ENCODE results near the gene OR8D2. TPM values are rescaled to one million over a fixed set of nuclear protein-coding genes. Genes with fewer than 3 reads are reported as not detected.

The OR8D2 gene
- total and polyA plus RNA-seq, 10 of the 15 experiments (the other 5 are each of a cell fraction or from before 2014, with no cell fraction given) = not detected

GRCh38 chr11:124329787-124330478 lies 9.9 kb upstream of the OR8D2 start (continued):
- TF ChIP-seq CEBPZ (IDR thresholded peaks at IDR 0.05; ENCODE audit: low read depth, low read length) (no peak), USF2 (IDR thresholded peaks at IDR 0.05; ENCODE audit: borderline replicate concordance, low read depth, low read length) (no peak), MLLT1 (IDR thresholded peaks at IDR 0.05) (no peak), EED (IDR thresholded peaks at IDR 0.05; ENCODE audit: low read depth) (no peak), ZNF274 (IDR thresholded peaks at IDR 0.05; ENCODE audit: insufficient read depth, insufficient read length) (no peak), BACH1 (IDR thresholded peaks at IDR 0.05; ENCODE audit: borderline replicate concordance) (no peak), TARDBP (IDR thresholded peaks at IDR 0.05; ENCODE audit: borderline replicate concordance) (no peak), NFIC (IDR thresholded peaks at IDR 0.05; ENCODE audit: low read depth, low read length) (peak; percentile 49), MTA2 (IDR thresholded peaks at IDR 0.05; ENCODE audit: low read depth) (peak; percentile 34), PBX3 (IDR thresholded peaks at IDR 0.05; ENCODE audit: insufficient replicate concordance, low read depth, low read length) (no peak), RELA (IDR thresholded peaks at IDR 0.05; ENCODE audit: borderline replicate concordance, partially characterized antibody) (no peak), RAD51 (IDR thresholded peaks at IDR 0.05) (no peak), BCL11A (IDR thresholded peaks at IDR 0.05; ENCODE audit: low read depth, low read length) (no peak), KAT2A (conservative IDR thresholded peaks at IDR 0.05; ENCODE audit: control insufficient read depth, low read depth, low read length) (no peak), IKZF2 (IDR thresholded peaks at IDR 0.05) (peak; percentile 44 to 62; a peak in 3 of 4 replicates), PRDM15 (CRISPR knock-in tag; IDR thresholded peaks at IDR 0.05) (no peak), SREBF1 (IDR thresholded peaks at IDR 0.05; ENCODE audit: low read length) (no peak), WRNIP1 (IDR thresholded peaks at IDR 0.05; ENCODE audit: borderline replicate concordance, low read depth, low read length) (no peak), SMAD5 (IDR thresholded peaks at IDR 0.05; ENCODE audit: low read depth) (no peak), PAX8 (IDR thresholded peaks at IDR 0.05) (no peak)

Data from GM12878 (cell line).